Measurements from ENCODE around the gene JPH2. TPM values are rescaled to one million over a fixed set of nuclear protein-coding genes. Genes with fewer than 3 reads are reported as not detected.
A peak's percentile ranks its signal among the peaks of the same experiment; 100 is the strongest.
"Not testable (repeated sequence)": the region's sequence is repeated elsewhere in the genome, so short reads cannot be mapped to it uniquely, and the experiment has no call there.

JPH2 gene
- total RNA-seq: 151 TPM
- long read RNA-seq, full-length matches to known transcripts: 328 of 562 reads
- long read RNA-seq, partial matches to known transcripts: 149 of 562 reads
- long read RNA-seq, other reads (novel, unspliced or antisense): 85 of 562 reads

GRCh38 chr20:44187054-44187771 is at the start of gene JPH2:
Gene JPH2, minus strand, starts transcription at chr20:44187188. Its CDS starts 483 bp downstream, at chr20:44186705.
- peaks cover 52% of the 10 kb centered on the region for H3K4me1 ChIP-seq
- intact Hi-C loops (cut with micrococcal nuclease): loop anchor here (5.0 kb wide), 1 partner anchor 70 kb away; no protein-coding TSS in a partner anchor
- no peak for TF ChIP-seq CTCF (IDR thresholded peaks at IDR 0.05; ENCODE audit: borderline replicate concordance)

GRCh38 chr20:44235702-44236101 is 48.7 kb upstream of the JPH2 start:
- Histone ChIP-seq H3K36me3 (no peaks in the 10 kb centered on the region), H3K4me1 (no peaks in the 10 kb centered on the region), H3K9me3 (replicated peaks) (no peaks in the 10 kb centered on the region), H3K27me3 (ENCODE audit: low read depth) (no peaks in the 10 kb centered on the region), H3K4me3 (no peak overlapping the region), H3K27ac (replicated peaks) (no peak overlapping the region)
- intact Hi-C loops (cut with micrococcal nuclease): no loop called here
- TF ChIP-seq CTCF (IDR thresholded peaks at IDR 0.05; ENCODE audit: borderline replicate concordance): no peak
- no peak for DNase-seq

More at GRCh38 chr20:44187054-44187771, at the start of gene JPH2:
- H3K9me3 ChIP-seq (replicated peaks): no peaks in the 10 kb centered on the region
- peak within 1 kb of the TSS; percentile 94 for H3K27ac ChIP-seq (replicated peaks)
- no peaks in the 10 kb centered on the region for H3K36me3 ChIP-seq
- peak within 1 kb of the TSS; percentile 72 for H3K4me3 ChIP-seq
- peak; percentile 76 for DNase-seq
- H3K27me3 ChIP-seq (ENCODE audit: low read depth): peaks cover 3% of the 10 kb centered on the region

DNA sequence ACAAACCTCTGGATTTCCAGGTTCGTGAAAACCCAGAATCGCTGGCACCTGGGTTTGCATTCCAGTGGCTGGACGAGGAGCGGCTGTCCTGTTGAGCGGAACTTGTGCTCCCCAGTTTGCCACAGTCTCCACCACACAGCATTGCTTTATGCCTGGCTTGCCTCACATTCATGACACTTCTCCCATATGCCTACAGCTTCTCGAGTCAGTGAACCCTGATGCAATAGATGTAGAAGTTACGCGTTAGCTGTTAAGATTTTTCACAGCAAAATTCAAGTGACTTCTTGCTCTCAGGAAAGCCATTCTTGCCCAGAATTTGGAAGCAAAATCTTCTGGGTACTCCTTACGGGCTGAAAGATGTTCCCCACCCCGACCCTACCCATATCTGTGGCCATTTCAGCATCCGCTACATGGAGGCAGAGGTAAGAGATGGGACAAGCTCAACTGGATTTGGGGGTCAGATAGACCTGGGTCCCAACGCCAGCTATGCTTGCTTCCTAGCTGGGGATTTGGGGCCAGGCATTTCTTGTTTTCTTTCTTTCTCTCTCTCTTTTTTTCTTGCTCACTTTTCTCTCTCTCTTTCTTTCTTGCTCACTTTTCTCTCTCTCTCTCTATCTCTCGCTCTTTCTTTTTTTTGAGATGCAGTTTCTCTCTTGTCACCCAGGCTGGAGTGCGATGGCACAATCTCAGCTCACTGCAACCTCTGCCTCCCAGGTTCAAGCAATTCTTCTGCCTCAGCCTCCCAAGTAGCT is 47.8 kb upstream of the JPH2 start:
- no peaks in the 10 kb centered on the region for H3K9me3 ChIP-seq (replicated peaks)
- H3K27ac ChIP-seq (replicated peaks): no peak overlapping the region
- H3K4me1 ChIP-seq: no peaks in the 10 kb centered on the region
- TF ChIP-seq CTCF (IDR thresholded peaks at IDR 0.05; ENCODE audit: borderline replicate concordance): no peak
- intact Hi-C loops (cut with micrococcal nuclease): no loop called here
- DNase-seq: no peak
- H3K4me3 ChIP-seq: no peak overlapping the region
- no peaks in the 10 kb centered on the region for H3K36me3 ChIP-seq
- no peaks in the 10 kb centered on the region for H3K27me3 ChIP-seq (ENCODE audit: low read depth)

GRCh38 chr20:44233436-44234016 is 46.5 kb upstream of the JPH2 start:
- no peaks in the 10 kb centered on the region for H3K9me3 ChIP-seq (replicated peaks)
- intact Hi-C loops (cut with micrococcal nuclease): no loop called here
- no peaks in the 10 kb centered on the region for H3K36me3 ChIP-seq
- peaks cover 2% of the 10 kb centered on the region for H3K4me1 ChIP-seq
- no peaks in the 10 kb centered on the region for H3K27me3 ChIP-seq (ENCODE audit: low read depth)
- no peak overlapping the region for H3K4me3 ChIP-seq
- H3K27ac ChIP-seq (replicated peaks): no peak overlapping the region
- TF ChIP-seq CTCF (IDR thresholded peaks at IDR 0.05; ENCODE audit: borderline replicate concordance): no peak
- no peak for DNase-seq

DNA sequence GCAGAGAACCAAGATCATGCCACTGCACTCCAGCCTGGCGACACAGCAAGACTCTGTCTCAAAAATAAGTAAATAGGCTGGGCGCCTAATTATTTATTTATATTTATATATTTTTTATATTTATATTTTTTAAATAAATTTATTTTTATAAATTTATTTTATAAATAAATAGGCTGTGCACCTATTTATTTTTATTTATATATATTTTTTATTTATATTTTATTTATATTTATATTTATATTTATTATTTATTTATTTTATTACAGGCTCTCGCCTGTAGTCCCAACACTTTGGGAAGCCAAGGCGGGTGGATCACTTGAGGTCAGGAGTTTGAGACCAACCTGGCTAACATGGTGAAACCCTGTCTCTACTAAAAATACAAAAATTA is 45.5 kb upstream of the JPH2 start:
- DNase-seq; H3K27me3 ChIP-seq (ENCODE audit: low read depth): not testable (repeated sequence)

More for the DNA sequence above, 45.5 kb upstream of the JPH2 start:
- H3K36me3 ChIP-seq; H3K4me1 ChIP-seq; H3K27ac ChIP-seq (replicated peaks); H3K9me3 ChIP-seq (replicated peaks); intact Hi-C loops (cut with micrococcal nuclease); H3K4me3 ChIP-seq: not testable (repeated sequence)
